ENCODE results near the gene IDH3G.

GRCh38 chrX:153803211-153804099 is 9.3 kb upstream of the IDH3G start:
- TF ChIP-seq, protein P1, sequence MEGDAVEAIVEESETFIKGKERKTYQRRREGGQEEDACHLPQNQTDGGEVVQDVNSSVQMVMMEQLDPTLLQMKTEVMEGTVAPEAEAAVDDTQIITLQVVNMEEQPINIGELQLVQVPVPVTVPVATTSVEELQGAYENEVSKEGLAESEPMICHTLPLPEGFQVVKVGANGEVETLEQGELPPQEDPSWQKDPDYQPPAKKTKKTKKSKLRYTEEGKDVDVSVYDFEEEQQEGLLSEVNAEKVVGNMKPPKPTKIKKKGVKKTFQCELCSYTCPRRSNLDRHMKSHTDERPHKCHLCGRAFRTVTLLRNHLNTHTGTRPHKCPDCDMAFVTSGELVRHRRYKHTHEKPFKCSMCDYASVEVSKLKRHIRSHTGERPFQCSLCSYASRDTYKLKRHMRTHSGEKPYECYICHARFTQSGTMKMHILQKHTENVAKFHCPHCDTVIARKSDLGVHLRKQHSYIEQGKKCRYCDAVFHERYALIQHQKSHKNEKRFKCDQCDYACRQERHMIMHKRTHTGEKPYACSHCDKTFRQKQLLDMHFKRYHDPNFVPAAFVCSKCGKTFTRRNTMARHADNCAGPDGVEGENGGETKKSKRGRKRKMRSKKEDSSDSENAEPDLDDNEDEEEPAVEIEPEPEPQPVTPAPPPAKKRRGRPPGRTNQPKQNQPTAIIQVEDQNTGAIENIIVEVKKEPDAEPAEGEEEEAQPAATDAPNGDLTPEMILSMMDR (IDR thresholded peaks at IDR 0.05; ENCODE audit: low read depth, low read length, poor library complexity, severe bottlenecking), result no peak
- TF ChIP-seq EZH2phosphoT487 (IDR thresholded peaks at IDR 0.05; ENCODE audit: borderline replicate concordance, low read length), result no peak

Data from DOHH2 (cell line).